ENCODE data around the gene SRD5A1.
A peak's percentile ranks its signal among the peaks of the same experiment; 100 is the strongest.

Gene SRD5A1

GRCh38 chr5:6713274-6714225, 80.3 kb downstream of the SRD5A1 start, which contains the start of gene TENT4A:
TSS of gene TENT4A (plus strand) at chr5:6713432. CDS start at chr5:6713984, 552 bp downstream.
- no peaks in the 10 kb centered on the region for H3K9me3 ChIP-seq (replicated peaks in 1 of 2; ENCODE audit: control insufficient read depth in 2 of 2, insufficient read depth in 1 of 2, low read depth in 1 of 2, low read length in 2 of 2)
- H3K23ac ChIP-seq (ENCODE audit: low read depth, low read length, poor library complexity), result peak within 1 kb of the TSS; percentile 90
- H3K27ac ChIP-seq (replicated peaks; ENCODE audit: low read length), result peak within 1 kb of the TSS; percentile 98
- H2BK120ac ChIP-seq (ENCODE audit: low read depth, low read length), result no peak within 1 kb of the TSS
- no peak for DNase-seq (ENCODE audit: low spot score)
- H3K27me3 ChIP-seq (ENCODE audit: control insufficient read depth in 3 of 3, insufficient read depth in 3 of 3, low read depth in 1 of 3, low read length in 3 of 3), result peaks cover 0 to 2% (median 0%) of the 10 kb centered on the region in 3 experiments
- H4K8ac ChIP-seq (ENCODE audit: low read depth, low read length), result no peak within 1 kb of the TSS
- peaks cover 5 to 36% of the 10 kb centered on the region in 2 donors for H3K36me3 ChIP-seq (replicated peaks in 1 of 2; ENCODE audit: control insufficient read depth in 2 of 2, insufficient read depth in 2 of 2, low read length in 2 of 2)
- H3K4me3 ChIP-seq (ENCODE audit: low read length in 2 of 2), result peak within 1 kb of the TSS; percentile 67 to 98
- no peak within 1 kb of the TSS for H4K91ac ChIP-seq (ENCODE audit: low read depth, low read length, poor library complexity)
- H3K4ac ChIP-seq (ENCODE audit: low read length), result peak within 1 kb of the TSS; percentile 19
- H2BK12ac ChIP-seq (ENCODE audit: low read length), result no peak within 1 kb of the TSS
- H2BK15ac ChIP-seq (ENCODE audit: low read length), result peak within 1 kb of the TSS; percentile 46
- peak within 1 kb of the TSS; percentile 89 for H3K9ac ChIP-seq (ENCODE audit: low read depth, low read length, poor library complexity)
- peak within 1 kb of the TSS; percentile 95 for H3K18ac ChIP-seq (ENCODE audit: low read length)
- no CpG with 5 or more reads among the region's 174 CpGs for WGBS, 2 donors (ENCODE audit: extremely low coverage in 2 of 2, insufficient read length in 2 of 2, insufficient replicate concordance in 1 of 2)
- H3K4me2 ChIP-seq (ENCODE audit: insufficient read depth, low read length, poor library complexity, severe bottlenecking), result peak within 1 kb of the TSS; percentile 92
- peak within 1 kb of the TSS; percentile 83 for H2BK5ac ChIP-seq (ENCODE audit: low read length)
- H3K14ac ChIP-seq (ENCODE audit: low read length), result peak within 1 kb of the TSS; percentile 77
- peaks cover 11% of the 10 kb centered on the region for H3K79me1 ChIP-seq (ENCODE audit: low read depth, low read length)
- peak within 1 kb of the TSS; percentile 97 for H2AFZ ChIP-seq (ENCODE audit: low read length)
- H3K4me1 ChIP-seq (ENCODE audit: control insufficient read depth in 2 of 2, insufficient read depth in 1 of 2, low read depth in 1 of 2, low read length in 2 of 2), result peaks cover 15 to 23% of the 10 kb centered on the region in 2 donors
- no peak within 1 kb of the TSS for H2AK5ac ChIP-seq (ENCODE audit: low read depth, low read length)

GRCh38 chr5:6714226-6715041, 81.2 kb downstream of the SRD5A1 start:
- H3K4me3 ChIP-seq (ENCODE audit: low read length in 2 of 2), result peak overlapping the region; percentile 67 to 98
- no peak overlapping the region for H3K14ac ChIP-seq (ENCODE audit: low read length)
- H2BK5ac ChIP-seq (ENCODE audit: low read length), result no peak overlapping the region
- H3K27ac ChIP-seq (replicated peaks; ENCODE audit: low read length), result no peak overlapping the region
- H2BK12ac ChIP-seq (ENCODE audit: low read length), result no peak overlapping the region
- peak overlapping the region; percentile 24 for H2AFZ ChIP-seq (ENCODE audit: low read length)
- H3K4me2 ChIP-seq (ENCODE audit: insufficient read depth, low read length, poor library complexity, severe bottlenecking), result peak overlapping the region; percentile 62
- H3K18ac ChIP-seq (ENCODE audit: low read length), result peak overlapping the region; percentile 79
- no peak overlapping the region for H2AK5ac ChIP-seq (ENCODE audit: low read depth, low read length)
- H3K4ac ChIP-seq (ENCODE audit: low read length), result no peak overlapping the region
- no peak for DNase-seq (ENCODE audit: low spot score)
- peak overlapping the region; percentile 83 for H3K9ac ChIP-seq (ENCODE audit: low read depth, low read length, poor library complexity)
- no peak overlapping the region for H4K8ac ChIP-seq (ENCODE audit: low read depth, low read length)
- H3K9me3 ChIP-seq (replicated peaks in 1 of 2; ENCODE audit: control insufficient read depth in 2 of 2, insufficient read depth in 1 of 2, low read depth in 1 of 2, low read length in 2 of 2), result no peaks in the 10 kb centered on the region
- no peak overlapping the region for H2BK15ac ChIP-seq (ENCODE audit: low read length)
- WGBS, 2 donors (ENCODE audit: extremely low coverage in 2 of 2, insufficient read length in 2 of 2, insufficient replicate concordance in 1 of 2), result no CpG with 5 or more reads among the region's 99 CpGs
- no peak overlapping the region for H2BK120ac ChIP-seq (ENCODE audit: low read depth, low read length)
- no peak overlapping the region for H3K23ac ChIP-seq (ENCODE audit: low read depth, low read length, poor library complexity)
- peaks cover 15 to 19% of the 10 kb centered on the region in 2 donors for H3K4me1 ChIP-seq (ENCODE audit: control insufficient read depth in 2 of 2, insufficient read depth in 1 of 2, low read depth in 1 of 2, low read length in 2 of 2)
- H3K36me3 ChIP-seq (replicated peaks in 1 of 2; ENCODE audit: control insufficient read depth in 2 of 2, insufficient read depth in 2 of 2, low read length in 2 of 2), result peaks cover 5 to 43% of the 10 kb centered on the region in 2 donors
- H3K79me1 ChIP-seq (ENCODE audit: low read depth, low read length), result peaks cover 13% of the 10 kb centered on the region
- no peak overlapping the region for H4K91ac ChIP-seq (ENCODE audit: low read depth, low read length, poor library complexity)
- H3K27me3 ChIP-seq (ENCODE audit: control insufficient read depth in 3 of 3, insufficient read depth in 3 of 3, low read depth in 1 of 3, low read length in 3 of 3), result peaks cover 0 to 2% (median 0%) of the 10 kb centered on the region in 3 experiments

GRCh38 chr5:6715271-6715670, 82.0 kb downstream of the SRD5A1 start:
- Histone ChIP-seq H3K27me3 (ENCODE audit: control insufficient read depth in 3 of 3, insufficient read depth in 3 of 3, low read depth in 1 of 3, low read length in 3 of 3) (peaks cover 0 to 2% (median 0%) of the 10 kb centered on the region in 3 experiments), H3K4me3 (ENCODE audit: low read length in 2 of 2) (peak overlapping the region; percentile 49 to 67), H2BK15ac (ENCODE audit: low read length) (no peak overlapping the region), H3K23ac (ENCODE audit: low read depth, low read length, poor library complexity) (no peak overlapping the region), H3K4me1 (ENCODE audit: control insufficient read depth in 2 of 2, insufficient read depth in 1 of 2, low read depth in 1 of 2, low read length in 2 of 2) (peaks cover 15 to 19% of the 10 kb centered on the region in 2 donors), H2BK120ac (ENCODE audit: low read depth, low read length) (no peak overlapping the region), H4K8ac (ENCODE audit: low read depth, low read length) (no peak overlapping the region), H3K18ac (ENCODE audit: low read length) (no peak overlapping the region), H2AFZ (ENCODE audit: low read length) (no peak overlapping the region), H2BK5ac (ENCODE audit: low read length) (no peak overlapping the region), H3K79me1 (ENCODE audit: low read depth, low read length) (peaks cover 14% of the 10 kb centered on the region), H3K14ac (ENCODE audit: low read length) (no peak overlapping the region), H2BK12ac (ENCODE audit: low read length) (no peak overlapping the region), H3K4me2 (ENCODE audit: insufficient read depth, low read length, poor library complexity, severe bottlenecking) (peak overlapping the region; percentile 50), H3K4ac (ENCODE audit: low read length) (no peak overlapping the region), H2AK5ac (ENCODE audit: low read depth, low read length) (no peak overlapping the region), H3K36me3 (replicated peaks in 1 of 2; ENCODE audit: control insufficient read depth in 2 of 2, insufficient read depth in 2 of 2, low read length in 2 of 2) (peaks cover 5 to 52% of the 10 kb centered on the region in 2 donors), H3K27ac (replicated peaks; ENCODE audit: low read length) (no peak overlapping the region), H3K9me3 (replicated peaks in 1 of 2; ENCODE audit: control insufficient read depth in 2 of 2, insufficient read depth in 1 of 2, low read depth in 1 of 2, low read length in 2 of 2) (no peaks in the 10 kb centered on the region), H3K9ac (ENCODE audit: low read depth, low read length, poor library complexity) (no peak overlapping the region), H4K91ac (ENCODE audit: low read depth, low read length, poor library complexity) (no peak overlapping the region)
- no CpG with 5 or more reads among the region's 6 CpGs for WGBS, 2 donors (ENCODE audit: extremely low coverage in 2 of 2, insufficient read length in 2 of 2, insufficient replicate concordance in 1 of 2)
- DNase-seq (ENCODE audit: low spot score), result no peak
